GM23338 (cell line): ENCODE results near the gene ZNF184. TPM values are rescaled to one million over a fixed set of nuclear protein-coding genes. Genes with fewer than 3 reads are reported as not detected.

Source experiments
- ATAC-seq: fragments of 200-7000 bp; cut with Tn5 transposase; 3 replicates; pipeline ENCODE4 v1.9.1; 2020
- DNase-seq: peaks from one replicate; pipeline ENCODE4 v3.0.0-alpha.2; 2015; ENCODE audit warnings: low spot score
- H2AFZ ChIP-seq: fragments of 200-600 bp; sonication (generic); 2 replicates; pipeline ENCODE4 v1.8.0; 2016; ENCODE audit warnings: antibody characterized with exemption, mild to moderate bottlenecking, moderate library complexity
- H3F3A ChIP-seq: fragments of 200-600 bp; sonication (generic); replicated peaks from 2 replicates; pipeline ENCODE4 v1.8.0; 2017; ENCODE audit warnings: antibody characterized with exemption, mixed run types, low read depth
- H3K27ac ChIP-seq: fragments of 200-600 bp; sonication (generic); 2 replicates; pipeline ENCODE4 v1.6.1; 2016; ENCODE audit warnings: low read depth
- H3K27me3 ChIP-seq: fragments of 200-600 bp; sonication (generic); 2 replicates; pipeline ENCODE4 v1.8.0; 2016; ENCODE audit warnings: mild to moderate bottlenecking, mixed run types, moderate library complexity; ENCODE audit not compliant: insufficient read depth
- H3K36me3 ChIP-seq: fragments of 200-600 bp; sonication (generic); 2 replicates; pipeline ENCODE4 v1.8.0; 2016; ENCODE audit warnings: mild to moderate bottlenecking; ENCODE audit not compliant: insufficient read depth
- H3K4me1 ChIP-seq: fragments of 200-600 bp; sonication (generic); 2 replicates; pipeline ENCODE4 v1.8.0; 2016; ENCODE audit warnings: mild to moderate bottlenecking, moderate library complexity; ENCODE audit not compliant: insufficient read depth
- H3K4me2 ChIP-seq: fragments of 200-600 bp; sonication (generic); 2 replicates; pipeline ENCODE4 v1.7.1; 2017; ENCODE audit warnings: mixed run types
- H3K4me3 ChIP-seq: fragments of 200-600 bp; sonication (generic); 2 replicates; pipeline ENCODE4 v1.6.1; 2016; ENCODE audit warnings: mixed run types
- H3K79me2 ChIP-seq: fragments of 200-600 bp; sonication (generic); replicated peaks from 2 replicates; pipeline ENCODE4 v1.8.0; 2017; ENCODE audit warnings: mild to moderate bottlenecking; ENCODE audit not compliant: insufficient read depth
- H3K9me2 ChIP-seq: fragments of 200-600 bp; sonication (generic); 2 replicates; pipeline ENCODE4 v1.8.0; 2017; ENCODE audit not compliant: insufficient read depth
- H4K20me1 ChIP-seq: fragments of 200-600 bp; sonication (generic); replicated peaks from 2 replicates; pipeline ENCODE4 v1.8.0; 2017; ENCODE audit warnings: mild to moderate bottlenecking; ENCODE audit not compliant: insufficient read depth
- H3K27ac Mint-ChIP-seq: 2 replicates; pipeline ENCODE4 v1.8.0; 2020; ENCODE audit warnings: inconsistent platforms, mild to moderate bottlenecking, moderate library complexity, mixed read lengths
- H3K27me3 Mint-ChIP-seq: 3 replicates; pipeline ENCODE4 v1.8.0; 2022; ENCODE audit warnings: low read depth, mild to moderate bottlenecking, moderate library complexity, mixed read lengths, inconsistent platforms; ENCODE audit not compliant: insufficient read depth, poor library complexity
- H3K36me3 Mint-ChIP-seq: 3 replicates; pipeline ENCODE4 v1.8.0; 2021; ENCODE audit warnings: low read depth, mild to moderate bottlenecking, inconsistent platforms, moderate library complexity, mixed read lengths
- H3K4me1 Mint-ChIP-seq: 3 replicates; pipeline ENCODE4 v1.8.0; 2020; ENCODE audit warnings: mild to moderate bottlenecking, inconsistent platforms, mixed read lengths
- H3K4me3 Mint-ChIP-seq: 3 replicates; pipeline ENCODE4 v1.8.0; 2021; ENCODE audit warnings: moderate library complexity, mild to moderate bottlenecking, inconsistent platforms, mixed read lengths
- H3K9me3 Mint-ChIP-seq: 3 replicates; pipeline ENCODE4 v1.8.0; 2020; ENCODE audit warnings: moderate library complexity, mild to moderate bottlenecking, inconsistent platforms, mixed read lengths
- CREB1 ChIP-seq: fragments of 250-450 bp; sonication (Bioruptor Pico); IDR thresholded peaks from 2 replicates; pipeline ENCODE4 v1.5.0; 2020; ENCODE audit warnings: low read depth, mild to moderate bottlenecking, moderate library complexity
- EZH2 ChIP-seq: fragments of 200-600 bp; sonication (generic); IDR thresholded peaks from one replicate; pipeline ENCODE4 v1.8.0; 2017; ENCODE audit warnings: antibody characterized with exemption, mild to moderate bottlenecking, low read depth; ENCODE audit not compliant: unreplicated experiment
- EZH2phosphoT487 ChIP-seq: fragments of 200-600 bp; sonication (generic); IDR thresholded peaks from one replicate; pipeline ENCODE4 v1.8.1; 2018; ENCODE audit warnings: antibody characterized with exemption; ENCODE audit not compliant: unreplicated experiment
- JUNB ChIP-seq: IDR thresholded peaks from one replicate; pipeline ENCODE4 v1.6.1; 2016; ENCODE audit warnings: antibody characterized with exemption; ENCODE audit not compliant: unreplicated experiment
- NANOG ChIP-seq: IDR thresholded peaks from 2 replicates; pipeline ENCODE4 v1.6.1; 2016; ENCODE audit warnings: antibody characterized with exemption, borderline replicate concordance
- POLR2AphosphoS5 ChIP-seq: IDR thresholded peaks from 2 replicates; pipeline ENCODE4 v1.6.1; 2016; ENCODE audit warnings: antibody characterized with exemption, low read depth
- STAT1 ChIP-seq: IDR thresholded peaks from one replicate; pipeline ENCODE4 v1.6.1; 2016; ENCODE audit warnings: antibody characterized with exemption; ENCODE audit not compliant: unreplicated experiment
- ZNF114 ChIP-seq: fragments of 250-450 bp; sonication (Bioruptor Pico); IDR thresholded peaks from 2 replicates; pipeline ENCODE4 v1.5.0; 2020; ENCODE audit warnings: mild to moderate bottlenecking, moderate library complexity
- ZNF331 ChIP-seq: fragments of 250-450 bp; sonication (Bioruptor Pico); IDR thresholded peaks from 2 replicates; pipeline ENCODE4 v1.5.0; 2020; ENCODE audit warnings: low read depth, mild to moderate bottlenecking, moderate library complexity
- polyA plus RNA-seq: library from polyadenylated mRNA; unstranded; fragments of >200 nt; fragmentation: Nextera tagmentation; extraction: Ambion mirVana; gene quantifications from 2 replicates; pipeline ENCODE4 v1.2.1, GENCODE V29; 2016
- total RNA-seq: library from RNA; depleted of rRNA; stranded (reverse); fragments of >200 nt; shearing (Covaris generic); gene quantifications from 2 replicates; pipeline ENCODE4 v1.2.3, GENCODE V29; 2014
- TF ChIP-seq, protein P1 (sequence below): IDR thresholded peaks from 2 replicates; pipeline ENCODE4 v1.6.1; 2016; ENCODE audit warnings: antibody characterized with exemption
- TF ChIP-seq, protein P2 (sequence below): fragments of 250-450 bp; sonication (Bioruptor Pico); IDR thresholded peaks from 2 replicates; pipeline ENCODE4 v1.5.0; 2020; ENCODE audit warnings: mild to moderate bottlenecking, moderate library complexity
- TF ChIP-seq, protein P3 (sequence below), 2 experiments: fragments of 200-600 bp in 1 of 2; sonication (generic) in 1 of 2; conservative IDR thresholded peaks; 2 replicates each; pipeline versions ENCODE4 v1.5.1 to v1.6.1; 2016 to 2017; ENCODE audit warnings: antibody characterized with exemption in 2 of 2, low read depth in 2 of 2, mild to moderate bottlenecking in 2 of 2, moderate library complexity in 1 of 2
- TF ChIP-seq, protein P4 (sequence below): IDR thresholded peaks from one replicate; pipeline ENCODE4 v1.6.1; 2018; ENCODE audit warnings: antibody characterized with exemption; ENCODE audit not compliant: unreplicated experiment

The ZNF184 gene
- total and polyA plus RNA-seq, 2 experiments from 2014 or later = 6.0 to 10.6 TPM

DNA sequence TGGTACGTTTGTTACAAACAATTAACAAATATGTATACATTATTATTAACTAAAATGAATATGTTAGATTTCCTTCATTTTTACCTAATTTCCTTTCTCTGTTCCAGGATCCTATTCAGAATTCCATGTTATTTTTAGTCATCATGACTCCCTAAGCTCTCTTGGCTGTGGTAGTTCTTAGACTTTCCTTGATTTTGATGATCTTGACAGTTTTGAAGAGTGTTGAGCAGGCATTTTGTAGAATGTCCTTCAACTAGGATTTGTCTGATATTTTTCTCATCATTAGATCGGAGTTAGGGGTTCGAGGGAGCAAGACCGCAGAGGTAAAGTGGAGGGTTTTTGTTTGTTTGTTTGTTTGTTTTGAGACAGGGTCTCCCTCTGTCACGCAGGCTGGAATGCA is 44.3 kb upstream of the ZNF184 start:
- no peak for ATAC-seq
- no peak for DNase-seq

More for the DNA sequence above, 44.3 kb upstream of the ZNF184 start:
- Mint-ChIP-seq H3K4me1 (peaks cover 4% of the 10 kb centered on the region), H3K27me3 (peaks cover 24% of the 10 kb centered on the region), H3K9me3 (no peaks in the 10 kb centered on the region; the same call in 2 of the 3 replicates), H3K27ac (no peak overlapping the region), H3K36me3 (no peaks in the 10 kb centered on the region; the same call in 2 of the 3 replicates), H3K4me3 (no peak overlapping the region)
- no peaks in the 10 kb centered on the region for H3K79me2 ChIP-seq
- peaks cover 50% of the 10 kb centered on the region for H3K27me3 ChIP-seq
- no peak overlapping the region for H3K27ac ChIP-seq
- no peaks in the 10 kb centered on the region for H3F3A ChIP-seq
- no peak overlapping the region for H3K4me2 ChIP-seq
- no peaks in the 10 kb centered on the region for H4K20me1 ChIP-seq
- no peak overlapping the region for H2AFZ ChIP-seq
- peaks cover 6% of the 10 kb centered on the region for H3K4me1 ChIP-seq
- no peak overlapping the region for H3K4me3 ChIP-seq
- H3K9me2 ChIP-seq = no peaks in the 10 kb centered on the region
- no peaks in the 10 kb centered on the region for H3K36me3 ChIP-seq
- TF ChIP-seq, protein P1, sequence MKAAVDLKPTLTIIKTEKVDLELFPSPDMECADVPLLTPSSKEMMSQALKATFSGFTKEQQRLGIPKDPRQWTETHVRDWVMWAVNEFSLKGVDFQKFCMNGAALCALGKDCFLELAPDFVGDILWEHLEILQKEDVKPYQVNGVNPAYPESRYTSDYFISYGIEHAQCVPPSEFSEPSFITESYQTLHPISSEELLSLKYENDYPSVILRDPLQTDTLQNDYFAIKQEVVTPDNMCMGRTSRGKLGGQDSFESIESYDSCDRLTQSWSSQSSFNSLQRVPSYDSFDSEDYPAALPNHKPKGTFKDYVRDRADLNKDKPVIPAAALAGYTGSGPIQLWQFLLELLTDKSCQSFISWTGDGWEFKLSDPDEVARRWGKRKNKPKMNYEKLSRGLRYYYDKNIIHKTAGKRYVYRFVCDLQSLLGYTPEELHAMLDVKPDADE = no peak
- no peak for TF ChIP-seq NANOG
- no peak for TF ChIP-seq JUNB
- TF ChIP-seq, protein P2, sequence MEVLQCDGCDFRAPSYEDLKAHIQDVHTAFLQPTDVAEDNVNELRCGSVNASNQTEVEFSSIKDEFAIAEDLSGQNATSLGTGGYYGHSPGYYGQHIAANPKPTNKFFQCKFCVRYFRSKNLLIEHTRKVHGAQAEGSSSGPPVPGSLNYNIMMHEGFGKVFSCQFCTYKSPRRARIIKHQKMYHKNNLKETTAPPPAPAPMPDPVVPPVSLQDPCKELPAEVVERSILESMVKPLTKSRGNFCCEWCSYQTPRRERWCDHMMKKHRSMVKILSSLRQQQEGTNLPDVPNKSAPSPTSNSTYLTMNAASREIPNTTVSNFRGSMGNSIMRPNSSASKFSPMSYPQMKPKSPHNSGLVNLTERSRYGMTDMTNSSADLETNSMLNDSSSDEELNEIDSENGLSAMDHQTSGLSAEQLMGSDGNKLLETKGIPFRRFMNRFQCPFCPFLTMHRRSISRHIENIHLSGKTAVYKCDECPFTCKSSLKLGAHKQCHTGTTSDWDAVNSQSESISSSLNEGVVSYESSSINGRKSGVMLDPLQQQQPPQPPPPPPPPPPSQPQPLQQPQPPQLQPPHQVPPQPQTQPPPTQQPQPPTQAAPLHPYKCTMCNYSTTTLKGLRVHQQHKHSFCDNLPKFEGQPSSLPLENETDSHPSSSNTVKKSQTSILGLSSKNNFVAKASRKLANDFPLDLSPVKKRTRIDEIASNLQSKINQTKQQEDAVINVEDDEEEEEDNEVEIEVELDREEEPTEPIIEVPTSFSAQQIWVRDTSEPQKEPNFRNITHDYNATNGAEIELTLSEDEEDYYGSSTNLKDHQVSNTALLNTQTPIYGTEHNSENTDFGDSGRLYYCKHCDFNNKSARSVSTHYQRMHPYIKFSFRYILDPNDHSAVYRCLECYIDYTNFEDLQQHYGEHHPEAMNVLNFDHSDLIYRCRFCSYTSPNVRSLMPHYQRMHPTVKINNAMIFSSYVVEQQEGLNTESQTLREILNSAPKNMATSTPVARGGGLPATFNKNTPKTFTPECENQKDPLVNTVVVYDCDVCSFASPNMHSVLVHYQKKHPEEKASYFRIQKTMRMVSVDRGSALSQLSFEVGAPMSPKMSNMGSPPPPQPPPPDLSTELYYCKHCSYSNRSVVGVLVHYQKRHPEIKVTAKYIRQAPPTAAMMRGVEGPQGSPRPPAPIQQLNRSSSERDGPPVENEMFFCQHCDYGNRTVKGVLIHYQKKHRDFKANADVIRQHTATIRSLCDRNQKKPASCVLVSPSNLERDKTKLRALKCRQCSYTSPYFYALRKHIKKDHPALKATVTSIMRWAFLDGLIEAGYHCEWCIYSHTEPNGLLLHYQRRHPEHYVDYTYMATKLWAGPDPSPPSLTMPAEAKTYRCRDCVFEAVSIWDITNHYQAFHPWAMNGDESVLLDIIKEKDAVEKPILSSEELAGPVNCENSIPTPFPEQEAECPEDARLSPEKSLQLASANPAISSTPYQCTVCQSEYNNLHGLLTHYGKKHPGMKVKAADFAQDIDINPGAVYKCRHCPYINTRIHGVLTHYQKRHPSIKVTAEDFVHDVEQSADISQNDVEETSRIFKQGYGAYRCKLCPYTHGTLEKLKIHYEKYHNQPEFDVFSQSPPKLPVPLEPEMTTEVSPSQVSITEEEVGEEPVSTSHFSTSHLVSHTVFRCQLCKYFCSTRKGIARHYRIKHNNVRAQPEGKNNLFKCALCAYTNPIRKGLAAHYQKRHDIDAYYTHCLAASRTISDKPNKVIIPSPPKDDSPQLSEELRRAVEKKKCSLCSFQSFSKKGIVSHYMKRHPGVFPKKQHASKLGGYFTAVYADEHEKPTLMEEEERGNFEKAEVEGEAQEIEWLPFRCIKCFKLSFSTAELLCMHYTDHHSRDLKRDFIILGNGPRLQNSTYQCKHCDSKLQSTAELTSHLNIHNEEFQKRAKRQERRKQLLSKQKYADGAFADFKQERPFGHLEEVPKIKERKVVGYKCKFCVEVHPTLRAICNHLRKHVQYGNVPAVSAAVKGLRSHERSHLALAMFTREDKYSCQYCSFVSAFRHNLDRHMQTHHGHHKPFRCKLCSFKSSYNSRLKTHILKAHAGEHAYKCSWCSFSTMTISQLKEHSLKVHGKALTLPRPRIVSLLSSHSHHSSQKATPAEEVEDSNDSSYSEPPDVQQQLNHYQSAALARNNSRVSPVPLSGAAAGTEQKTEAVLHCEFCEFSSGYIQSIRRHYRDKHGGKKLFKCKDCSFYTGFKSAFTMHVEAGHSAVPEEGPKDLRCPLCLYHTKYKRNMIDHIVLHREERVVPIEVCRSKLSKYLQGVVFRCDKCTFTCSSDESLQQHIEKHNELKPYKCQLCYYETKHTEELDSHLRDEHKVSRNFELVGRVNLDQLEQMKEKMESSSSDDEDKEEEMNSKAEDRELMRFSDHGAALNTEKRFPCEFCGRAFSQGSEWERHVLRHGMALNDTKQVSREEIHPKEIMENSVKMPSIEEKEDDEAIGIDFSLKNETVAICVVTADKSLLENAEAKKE (CRISPR knock-in tag) = no peak
- no peak for TF ChIP-seq ZNF114 (CRISPR knock-in tag)
- TF ChIP-seq STAT1 = no peak
- TF ChIP-seq, protein P3, sequence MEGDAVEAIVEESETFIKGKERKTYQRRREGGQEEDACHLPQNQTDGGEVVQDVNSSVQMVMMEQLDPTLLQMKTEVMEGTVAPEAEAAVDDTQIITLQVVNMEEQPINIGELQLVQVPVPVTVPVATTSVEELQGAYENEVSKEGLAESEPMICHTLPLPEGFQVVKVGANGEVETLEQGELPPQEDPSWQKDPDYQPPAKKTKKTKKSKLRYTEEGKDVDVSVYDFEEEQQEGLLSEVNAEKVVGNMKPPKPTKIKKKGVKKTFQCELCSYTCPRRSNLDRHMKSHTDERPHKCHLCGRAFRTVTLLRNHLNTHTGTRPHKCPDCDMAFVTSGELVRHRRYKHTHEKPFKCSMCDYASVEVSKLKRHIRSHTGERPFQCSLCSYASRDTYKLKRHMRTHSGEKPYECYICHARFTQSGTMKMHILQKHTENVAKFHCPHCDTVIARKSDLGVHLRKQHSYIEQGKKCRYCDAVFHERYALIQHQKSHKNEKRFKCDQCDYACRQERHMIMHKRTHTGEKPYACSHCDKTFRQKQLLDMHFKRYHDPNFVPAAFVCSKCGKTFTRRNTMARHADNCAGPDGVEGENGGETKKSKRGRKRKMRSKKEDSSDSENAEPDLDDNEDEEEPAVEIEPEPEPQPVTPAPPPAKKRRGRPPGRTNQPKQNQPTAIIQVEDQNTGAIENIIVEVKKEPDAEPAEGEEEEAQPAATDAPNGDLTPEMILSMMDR (conservative IDR thresholded peaks at IDR 0.05; ENCODE audit: low read depth in 2 of 2) = no peak
- no peak for TF ChIP-seq ZNF331 (CRISPR knock-in tag)
- TF ChIP-seq EZH2 = no peak
- no peak for TF ChIP-seq CREB1 (CRISPR knock-in tag)
- TF ChIP-seq EZH2phosphoT487 = no peak
- TF ChIP-seq POLR2AphosphoS5 = no peak
- TF ChIP-seq, protein P4, sequence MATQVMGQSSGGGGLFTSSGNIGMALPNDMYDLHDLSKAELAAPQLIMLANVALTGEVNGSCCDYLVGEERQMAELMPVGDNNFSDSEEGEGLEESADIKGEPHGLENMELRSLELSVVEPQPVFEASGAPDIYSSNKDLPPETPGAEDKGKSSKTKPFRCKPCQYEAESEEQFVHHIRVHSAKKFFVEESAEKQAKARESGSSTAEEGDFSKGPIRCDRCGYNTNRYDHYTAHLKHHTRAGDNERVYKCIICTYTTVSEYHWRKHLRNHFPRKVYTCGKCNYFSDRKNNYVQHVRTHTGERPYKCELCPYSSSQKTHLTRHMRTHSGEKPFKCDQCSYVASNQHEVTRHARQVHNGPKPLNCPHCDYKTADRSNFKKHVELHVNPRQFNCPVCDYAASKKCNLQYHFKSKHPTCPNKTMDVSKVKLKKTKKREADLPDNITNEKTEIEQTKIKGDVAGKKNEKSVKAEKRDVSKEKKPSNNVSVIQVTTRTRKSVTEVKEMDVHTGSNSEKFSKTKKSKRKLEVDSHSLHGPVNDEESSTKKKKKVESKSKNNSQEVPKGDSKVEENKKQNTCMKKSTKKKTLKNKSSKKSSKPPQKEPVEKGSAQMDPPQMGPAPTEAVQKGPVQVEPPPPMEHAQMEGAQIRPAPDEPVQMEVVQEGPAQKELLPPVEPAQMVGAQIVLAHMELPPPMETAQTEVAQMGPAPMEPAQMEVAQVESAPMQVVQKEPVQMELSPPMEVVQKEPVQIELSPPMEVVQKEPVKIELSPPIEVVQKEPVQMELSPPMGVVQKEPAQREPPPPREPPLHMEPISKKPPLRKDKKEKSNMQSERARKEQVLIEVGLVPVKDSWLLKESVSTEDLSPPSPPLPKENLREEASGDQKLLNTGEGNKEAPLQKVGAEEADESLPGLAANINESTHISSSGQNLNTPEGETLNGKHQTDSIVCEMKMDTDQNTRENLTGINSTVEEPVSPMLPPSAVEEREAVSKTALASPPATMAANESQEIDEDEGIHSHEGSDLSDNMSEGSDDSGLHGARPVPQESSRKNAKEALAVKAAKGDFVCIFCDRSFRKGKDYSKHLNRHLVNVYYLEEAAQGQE = no peak
